Trophoblast cell (in vitro differentiated cells and primary cell): ENCODE results near the gene SEZ6.

Source experiments
- DNase-seq, 2 donors: peaks; one replicate each; pipeline ENCODE4 v3.0.0-alpha.2; 2016
- H2AFZ ChIP-seq: 2 replicates; pipeline ENCODE4 v1.6.1; 2013; ENCODE audit warnings: low read length, moderate library complexity, mild to moderate bottlenecking; ENCODE audit not compliant: insufficient read depth, poor library complexity
- H2AK5ac ChIP-seq: 2 replicates; pipeline ENCODE4 v1.6.1; 2013; ENCODE audit warnings: mild to moderate bottlenecking, low read length
- H2BK120ac ChIP-seq: 2 replicates; pipeline ENCODE4 v1.6.1; 2013; ENCODE audit warnings: low read length, mild to moderate bottlenecking, moderate library complexity; ENCODE audit not compliant: insufficient read depth, poor library complexity
- H2BK12ac ChIP-seq: 2 replicates; pipeline ENCODE4 v1.6.1; 2013; ENCODE audit warnings: mild to moderate bottlenecking, low read length, moderate library complexity
- H2BK5ac ChIP-seq: 2 replicates; pipeline ENCODE4 v1.6.1; 2013; ENCODE audit warnings: low read length, low read depth, moderate library complexity, mild to moderate bottlenecking; ENCODE audit not compliant: poor library complexity
- H3K14ac ChIP-seq: 2 replicates; pipeline ENCODE4 v1.6.1; 2013; ENCODE audit warnings: mild to moderate bottlenecking, low read length
- H3K18ac ChIP-seq: 2 replicates; pipeline ENCODE4 v1.6.1; 2013; ENCODE audit warnings: mild to moderate bottlenecking, low read length
- H3K23ac ChIP-seq: 2 replicates; pipeline ENCODE4 v1.6.1; 2013; ENCODE audit warnings: low read length
- H3K27ac ChIP-seq: 2 replicates; pipeline ENCODE4 v1.5.1; 2013; ENCODE audit warnings: low read depth, mild to moderate bottlenecking, inconsistent platforms, low read length, moderate library complexity
- H3K27me3 ChIP-seq: 2 replicates; pipeline ENCODE4 v1.6.1; 2013; ENCODE audit warnings: inconsistent platforms, mild to moderate bottlenecking, low read length, moderate library complexity; ENCODE audit not compliant: insufficient read depth
- H3K36me3 ChIP-seq, 2 experiments: 1 replicate in 1 of 2; 2 replicates in 1 of 2; pipeline ENCODE4 v1.6.1; 2013; ENCODE audit warnings: low read length in 2 of 2, mild to moderate bottlenecking in 2 of 2, moderate library complexity in 1 of 2; ENCODE audit not compliant: insufficient read depth in 2 of 2, control insufficient read depth in 1 of 2
- H3K4ac ChIP-seq: 2 replicates; pipeline ENCODE4 v1.6.1; 2013; ENCODE audit warnings: low read depth, mild to moderate bottlenecking, low read length, moderate library complexity
- H3K4me1 ChIP-seq, 2 experiments: 1 replicate in 1 of 2; 2 replicates in 1 of 2; pipeline ENCODE4 v1.6.1; 2013; ENCODE audit warnings: low read length in 2 of 2, mild to moderate bottlenecking in 2 of 2, moderate library complexity in 1 of 2; ENCODE audit not compliant: insufficient read depth in 2 of 2, control insufficient read depth in 1 of 2
- H3K4me2 ChIP-seq: 2 replicates; pipeline ENCODE4 v1.6.1; 2013; ENCODE audit warnings: inconsistent platforms, mild to moderate bottlenecking, low read length, moderate library complexity
- H3K4me3 ChIP-seq: 2 replicates; pipeline ENCODE4 v1.5.1; 2013; ENCODE audit warnings: mild to moderate bottlenecking, low read depth, low read length, inconsistent platforms
- H3K79me1 ChIP-seq: one replicate; pipeline ENCODE4 v1.6.1; 2013; ENCODE audit warnings: low read length
- H3K79me2 ChIP-seq: 2 replicates; pipeline ENCODE4 v1.6.1; 2013; ENCODE audit warnings: low read length, mild to moderate bottlenecking; ENCODE audit not compliant: control insufficient read depth, insufficient read depth, poor library complexity
- H3K9ac ChIP-seq: 2 replicates; pipeline ENCODE4 v1.6.1; 2013; ENCODE audit warnings: mild to moderate bottlenecking, low read length
- H3K9me3 ChIP-seq: 2 replicates; pipeline ENCODE4 v1.6.1; 2013; ENCODE audit warnings: low read depth, mild to moderate bottlenecking, control low read depth, inconsistent platforms, low read length; ENCODE audit not compliant: insufficient read depth
- H4K12ac ChIP-seq: 2 replicates; pipeline ENCODE4 v1.6.1; 2013; ENCODE audit warnings: low read depth, mild to moderate bottlenecking, low read length, moderate library complexity
- H4K8ac ChIP-seq: 2 replicates; pipeline ENCODE4 v1.6.1; 2013; ENCODE audit warnings: low read depth, mild to moderate bottlenecking, low read length, moderate library complexity
- H4K91ac ChIP-seq: one replicate; pipeline ENCODE4 v1.6.1; 2013; ENCODE audit warnings: low read depth, mild to moderate bottlenecking, low read length, moderate library complexity
- WGBS: extraction: QIAGEN DNeasy Blood & Tissue Kit; methylation state at CpG from one replicate; pipeline ENCODE4 v1.1.7; 2013; ENCODE audit warnings: missing lambda C conversion rate; ENCODE audit not compliant: insufficient read length, insufficient coverage; ENCODE audit errors: extremely low coverage; 5-methylcytosine and 5-hydroxymethylcytosine counted together

The SEZ6 gene

GRCh38 chr17:28910534-28910933 lies 95.3 kb downstream of the SEZ6 start:
- Histone ChIP-seq H3K4me3 (no peak overlapping the region), H3K23ac (no peak overlapping the region), H2AK5ac (no peak overlapping the region), H3K27me3 (no peaks in the 10 kb centered on the region), H3K14ac (no peak overlapping the region), H3K27ac (no peak overlapping the region), H2AFZ (no peak overlapping the region), H3K4ac (no peak overlapping the region), H4K12ac (no peak overlapping the region), H3K36me3 (peaks cover 70 to 88% of the 10 kb centered on the region in 2 experiments), H3K4me1 (no peaks in the 10 kb centered on the region), H3K9me3 (peaks cover 4% of the 10 kb centered on the region), H2BK5ac (no peak overlapping the region), H2BK120ac (no peak overlapping the region), H4K8ac (no peak overlapping the region), H3K79me2 (no peaks in the 10 kb centered on the region), H3K79me1 (no peaks in the 10 kb centered on the region), H3K4me2 (no peak overlapping the region), H3K9ac (no peak overlapping the region), H4K91ac (no peak overlapping the region), H3K18ac (no peak overlapping the region), H2BK12ac (no peak overlapping the region)
- WGBS, result no CpG with 5 or more reads among the region's 1 CpG
- no peak for DNase-seq

- Histone ChIP-seq H3K79me1 (no peaks in the 10 kb centered on the region), H3K4ac (no peak overlapping the region), H4K91ac (no peak overlapping the region), H3K4me2 (no peak overlapping the region), H3K27me3 (no peaks in the 10 kb centered on the region), H3K9me3 (peaks cover 4% of the 10 kb centered on the region), H4K8ac (no peak overlapping the region), H3K4me1 (peaks cover 0 to 2% of the 10 kb centered on the region in 2 experiments), H3K9ac (no peak overlapping the region), H4K12ac (no peak overlapping the region), H3K36me3 (peaks cover 65 to 75% of the 10 kb centered on the region in 2 experiments), H3K27ac (no peak overlapping the region), H3K18ac (no peak overlapping the region), H2BK120ac (no peak overlapping the region), H3K14ac (no peak overlapping the region), H2BK5ac (no peak overlapping the region), H3K4me3 (no peak overlapping the region), H3K79me2 (no peaks in the 10 kb centered on the region), H2AK5ac (no peak overlapping the region), H3K23ac (no peak overlapping the region), H2BK12ac (no peak overlapping the region), H2AFZ (no peak overlapping the region)
- no CpG with 5 or more reads among the region's 6 CpGs for WGBS
- no peak for DNase-seq
Observed at GRCh38 chr17:28908640-28909167, 97.1 kb downstream of the SEZ6 start.

GRCh38 chr17:28907709-28908475 lies 97.9 kb downstream of the SEZ6 start:
- Histone ChIP-seq H2BK12ac (no peak overlapping the region), H3K4ac (no peak overlapping the region), H3K4me3 (no peak overlapping the region), H2AK5ac (no peak overlapping the region), H2BK120ac (no peak overlapping the region), H3K9me3 (peaks cover 4% of the 10 kb centered on the region), H3K27me3 (no peaks in the 10 kb centered on the region), H2AFZ (no peak overlapping the region), H2BK5ac (no peak overlapping the region), H3K79me1 (no peaks in the 10 kb centered on the region), H3K27ac (no peak overlapping the region), H4K12ac (no peak overlapping the region), H4K91ac (no peak overlapping the region), H3K18ac (no peak overlapping the region), H3K79me2 (no peaks in the 10 kb centered on the region), H3K23ac (no peak overlapping the region), H3K14ac (no peak overlapping the region), H3K36me3 (peaks cover 58 to 67% of the 10 kb centered on the region in 2 experiments), H4K8ac (no peak overlapping the region), H3K4me1 (peaks cover 2 to 5% of the 10 kb centered on the region in 2 experiments), H3K4me2 (no peak overlapping the region), H3K9ac (no peak overlapping the region)
- no peak for DNase-seq
- no CpG with 5 or more reads among the region's 3 CpGs for WGBS

- DNase-seq, result peak; percentile 62 to 72
- H3K14ac ChIP-seq, result no peak overlapping the region
- H3K79me2 ChIP-seq, result peaks cover 7% of the 10 kb centered on the region
- H3K23ac ChIP-seq, result no peak overlapping the region
- H2BK12ac ChIP-seq, result no peak overlapping the region
- H2BK5ac ChIP-seq, result no peak overlapping the region
- H4K91ac ChIP-seq, result no peak overlapping the region
- peaks cover 49 to 57% of the 10 kb centered on the region in 2 experiments for H3K36me3 ChIP-seq
- no peak overlapping the region for H3K4me3 ChIP-seq
- H2AK5ac ChIP-seq, result no peak overlapping the region
- H3K27me3 ChIP-seq, result no peaks in the 10 kb centered on the region
- no peak overlapping the region for H4K8ac ChIP-seq
- H2AFZ ChIP-seq, result no peak overlapping the region
- no CpG with 5 or more reads among the region's 7 CpGs for WGBS
- H4K12ac ChIP-seq, result no peak overlapping the region
- H3K79me1 ChIP-seq, result peaks cover 5% of the 10 kb centered on the region
- H3K18ac ChIP-seq, result no peak overlapping the region
- peaks cover 4% of the 10 kb centered on the region for H3K9me3 ChIP-seq
- H3K4ac ChIP-seq, result no peak overlapping the region
- no peak overlapping the region for H3K9ac ChIP-seq
- no peak overlapping the region for H3K4me2 ChIP-seq
- H2BK120ac ChIP-seq, result no peak overlapping the region
- H3K27ac ChIP-seq, result no peak overlapping the region
- peaks cover 5 to 8% of the 10 kb centered on the region in 2 experiments for H3K4me1 ChIP-seq
Observed at GRCh38 chr17:28906706-28907438, 99.0 kb downstream of the SEZ6 start.
